Measurements from ENCODE around the gene HEPN1. TPM values are rescaled to one million over a fixed set of nuclear protein-coding genes. Genes with fewer than 3 reads are reported as not detected.

HEPN1 gene
- polyA plus RNA-seq, 10 donors, result 0.14 to 0.38 TPM; not detected in 8

Other genes starting within 250 kb of the HEPN1 start
- gene SIAE, start 245.5 kb upstream of the HEPN1 start, polyA plus RNA-seq (ENCODE audit: insufficient read length in 10 of 10), result 1 to 10 TPM; 4.1 to 8.9 (median 7.2) TPM
- gene SPA17, start 245.3 kb upstream of the HEPN1 start, polyA plus RNA-seq (ENCODE audit: insufficient read length in 10 of 10), result 1 to 10 TPM; 2.7 to 5.5 (median 3.9) TPM
- 1 to 10 TPM; 3.5 to 7.8 (median 5.7) TPM for gene NRGN, start 179.3 kb upstream of the HEPN1 start, polyA plus RNA-seq (ENCODE audit: insufficient read length in 10 of 10)
- 1 to 10 TPM in 7 of 10 donors, under 1 TPM in 3; 0.67 to 2.3 (median 1.2) TPM for gene VSIG2, start 167.0 kb upstream of the HEPN1 start, polyA plus RNA-seq (ENCODE audit: insufficient read length in 10 of 10)
- gene ESAM, start 157.0 kb upstream of the HEPN1 start, polyA plus RNA-seq (ENCODE audit: insufficient read length in 10 of 10), result 10 to 100 TPM; 43.1 to 71.2 (median 51.7) TPM
- gene MSANTD2, start 118.8 kb upstream of the HEPN1 start, polyA plus RNA-seq (ENCODE audit: insufficient read length in 10 of 10), result 10 to 100 TPM in 9 of 10 donors, 1 to 10 TPM in 1; 9.4 to 22.7 (median 13.8) TPM
- gene ROBO3, start 53.8 kb upstream of the HEPN1 start, polyA plus RNA-seq (ENCODE audit: insufficient read length in 10 of 10), result 10 to 100 TPM; 15.2 to 40.9 (median 24.7) TPM
- gene ROBO4, start 21.4 kb upstream of the HEPN1 start, polyA plus RNA-seq (ENCODE audit: insufficient read length in 10 of 10), result 10 to 100 TPM; 22.3 to 41.3 (median 28.8) TPM
- gene HEPACAM, start 16.8 kb downstream of the HEPN1 start, polyA plus RNA-seq (ENCODE audit: insufficient read length in 10 of 10), result under 1 TPM in 7 of 10 donors, not detected in 3; 0.08 to 0.51 (median 0.15) TPM
- gene CCDC15, start 35.0 kb downstream of the HEPN1 start, polyA plus RNA-seq (ENCODE audit: insufficient read length in 10 of 10), result 1 to 10 TPM; 2.0 to 4.1 (median 3.4) TPM
- gene SLC37A2, start 144.1 kb downstream of the HEPN1 start, polyA plus RNA-seq (ENCODE audit: insufficient read length in 10 of 10), result 1 to 10 TPM; 2.4 to 5.1 (median 3.3) TPM
- gene TMEM218, start 192.4 kb downstream of the HEPN1 start, polyA plus RNA-seq (ENCODE audit: insufficient read length in 10 of 10), result 10 to 100 TPM; 20.3 to 28.4 (median 24.1) TPM
- gene PKNOX2, start 245.5 kb downstream of the HEPN1 start, polyA plus RNA-seq (ENCODE audit: insufficient read length in 10 of 10), result 10 to 100 TPM; 18.8 to 27.9 (median 24.1) TPM